OCI-LY7 (cell line): Measurements from ENCODE around the gene SMPD1. TPM values are rescaled to one million over a fixed set of nuclear protein-coding genes. Genes with fewer than 3 reads are reported as not detected.

Experiments used
- BruUV-seq: library from RNA; stranded (reverse); fragments of 400-500 nt; replicated peaks from 2 replicates; lab custom pipeline; 2021; lab: Mats Ljungman, UMichigan
- CTCF ChIA-PET: fragments of 300-600 bp; sonication (Branson Sonifier 250); formaldehyde crosslinking; loops from one replicate; lab custom pipeline; 2022; ENCODE audit warnings: antibody characterized with exemption; ENCODE audit not compliant: unreplicated experiment; lab: Charles Lee
- POLR2A ChIA-PET: fragments of 300-600 bp; sonication (Branson Sonifier 250); formaldehyde crosslinking; loops from one replicate; lab custom pipeline; 2022; ENCODE audit warnings: antibody characterized with exemption; lab: Charles Lee
- DNase-seq: peaks from one replicate; pipeline ENCODE4 v3.0.0-alpha.2; 2015; ENCODE audit warnings: low spot score
- H2AFZ ChIP-seq: fragments of 200-600 bp; sonication (generic), shearing (Covaris generic); 2 replicates; pipeline ENCODE4 v1.6.1; 2014; ENCODE audit warnings: mild to moderate bottlenecking, antibody characterized with exemption, low read length, moderate library complexity
- H3K27ac ChIP-seq: fragments of 200-600 bp; sonication (generic); 2 replicates; pipeline ENCODE4 v1.5.1; 2014; ENCODE audit warnings: mixed run types, low read depth, mild to moderate bottlenecking, moderate library complexity, low read length, inconsistent platforms; ENCODE audit not compliant: poor library complexity, severe bottlenecking
- H3K36me3 ChIP-seq: fragments of 200-600 bp; sonication (generic); 2 replicates; pipeline ENCODE4 v1.6.1; 2014; ENCODE audit warnings: mild to moderate bottlenecking, antibody characterized with exemption, low read length, moderate library complexity, mixed read lengths; ENCODE audit not compliant: insufficient read depth
- H3K4me1 ChIP-seq: fragments of 200-600 bp; sonication (generic); 2 replicates; pipeline ENCODE4 v1.5.1; 2014; ENCODE audit warnings: mild to moderate bottlenecking, low read length; ENCODE audit not compliant: insufficient read depth, poor library complexity, severe bottlenecking
- H3K4me2 ChIP-seq: fragments of 200-600 bp; sonication (generic); 2 replicates; pipeline ENCODE4 v1.6.1; 2014; ENCODE audit warnings: mild to moderate bottlenecking, low read length
- H3K4me3 ChIP-seq: fragments of 200-600 bp; sonication (generic); 2 replicates; pipeline ENCODE4 v1.5.1; 2014; ENCODE audit warnings: mild to moderate bottlenecking, low read depth, low read length; ENCODE audit not compliant: poor library complexity, severe bottlenecking
- H3K79me2 ChIP-seq: fragments of 200-600 bp; sonication (generic); 2 replicates; pipeline ENCODE4 v1.6.1; 2016; ENCODE audit warnings: low read depth, mild to moderate bottlenecking, low read length, moderate library complexity, mixed read lengths; ENCODE audit not compliant: insufficient read depth
- H3K9me2 ChIP-seq: fragments of 200-600 bp; sonication (generic); 2 replicates; pipeline ENCODE4 v1.6.1; 2016; ENCODE audit warnings: mild to moderate bottlenecking, low read length, mixed read lengths; ENCODE audit not compliant: insufficient read depth
- H3K9me3 ChIP-seq: fragments of 200-600 bp; sonication (generic); 2 replicates; pipeline ENCODE4 v1.6.1; 2014; ENCODE audit warnings: mild to moderate bottlenecking, mixed run types, low read length, mixed read lengths
- H4K20me1 ChIP-seq: fragments of 200-600 bp; sonication (generic); 2 replicates; pipeline ENCODE4 v1.6.1; 2014; ENCODE audit warnings: mild to moderate bottlenecking, antibody characterized with exemption, low read length, moderate library complexity, mixed read lengths; ENCODE audit not compliant: insufficient read depth
- EZH2phosphoT487 ChIP-seq: fragments of 200-600 bp; sonication (generic); IDR thresholded peaks from 2 replicates; pipeline ENCODE4 v1.6.1; 2018; ENCODE audit warnings: low read depth, borderline replicate concordance, mild to moderate bottlenecking, mixed run types, antibody characterized with exemption, low read length, moderate library complexity, mixed read lengths
- intact Hi-C: fragments of 100-400 bp; cut with micrococcal nuclease; formaldehyde crosslinking; loops from one replicate; pipeline ENCODE4 v1.10.0; 2022; ENCODE audit not compliant: unreplicated experiment
- total RNA-seq, 2 experiments: library from RNA; depleted of rRNA in 1 of 2; stranded (reverse); fragments of >200 nt in 1 of 2; shearing (Covaris generic) in 1 of 2; gene quantifications; 2 replicates each; pipeline ENCODE4 v1.2.3, GENCODE V29; 2014 to 2022
- TF ChIP-seq, protein P1 (sequence below): fragments of 200-600 bp; sonication (generic); conservative IDR thresholded peaks from 2 replicates; pipeline ENCODE4 v1.5.1; 2014; ENCODE audit warnings: mild to moderate bottlenecking, antibody characterized with exemption, low read length, moderate library complexity, mixed read lengths

SMPD1 gene
- total RNA-seq, 2 experiments from 2014 or later = 5.1 to 11.9 TPM

DNA sequence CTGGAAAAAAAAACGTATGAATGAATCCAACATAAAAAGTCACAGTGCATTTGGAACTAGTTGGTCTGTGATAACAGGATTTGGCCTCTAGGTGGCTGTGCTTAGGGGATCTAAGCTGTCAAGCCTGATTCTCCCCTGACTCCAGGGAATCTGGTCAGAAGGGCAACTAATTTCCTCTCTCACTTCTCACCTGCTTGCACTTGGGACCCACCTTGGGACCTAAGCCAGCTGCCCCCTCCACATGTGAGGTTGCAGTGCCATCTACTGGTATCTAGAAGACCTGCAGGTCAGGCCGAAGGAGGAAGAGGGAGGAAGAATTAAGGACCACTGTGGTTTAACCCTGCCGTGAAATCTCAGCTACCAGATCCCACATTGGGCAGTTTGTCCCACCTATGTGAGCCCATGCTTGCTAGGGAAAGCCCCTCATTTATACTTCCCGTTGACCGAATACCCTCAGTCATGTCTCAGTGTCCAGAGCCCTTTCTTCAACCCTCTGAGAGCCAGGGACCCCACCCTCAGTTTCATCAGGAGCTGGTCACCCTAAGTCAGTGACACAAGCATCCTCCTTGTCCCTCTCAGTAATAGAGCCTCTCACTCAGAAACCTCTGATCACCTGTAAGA lies 36.8 kb upstream of the SMPD1 start:
- POLR2A ChIA-PET = interaction anchor here (0.6 to 1.0 kb wide), 2 partner anchors 29 to 103 kb away, joined by 3 to 7 read pairs; no protein-coding TSS in a partner anchor
- no peaks in the 10 kb centered on the region for H3K79me2 ChIP-seq
- H3K9me2 ChIP-seq = no peaks in the 10 kb centered on the region
- CTCF ChIA-PET = interaction anchor here (0.5 to 2.0 kb wide), 4 partner anchors 9 to 52 kb away, joined by 3 to 8 read pairs (median 4); partner anchors contain the start of gene SMPD1
- no peaks in the 10 kb centered on the region for H4K20me1 ChIP-seq
- H3K36me3 ChIP-seq = no peaks in the 10 kb centered on the region
- H3K4me1 ChIP-seq = no peaks in the 10 kb centered on the region
- no peak for TF ChIP-seq EZH2phosphoT487
- TF ChIP-seq, protein P1, sequence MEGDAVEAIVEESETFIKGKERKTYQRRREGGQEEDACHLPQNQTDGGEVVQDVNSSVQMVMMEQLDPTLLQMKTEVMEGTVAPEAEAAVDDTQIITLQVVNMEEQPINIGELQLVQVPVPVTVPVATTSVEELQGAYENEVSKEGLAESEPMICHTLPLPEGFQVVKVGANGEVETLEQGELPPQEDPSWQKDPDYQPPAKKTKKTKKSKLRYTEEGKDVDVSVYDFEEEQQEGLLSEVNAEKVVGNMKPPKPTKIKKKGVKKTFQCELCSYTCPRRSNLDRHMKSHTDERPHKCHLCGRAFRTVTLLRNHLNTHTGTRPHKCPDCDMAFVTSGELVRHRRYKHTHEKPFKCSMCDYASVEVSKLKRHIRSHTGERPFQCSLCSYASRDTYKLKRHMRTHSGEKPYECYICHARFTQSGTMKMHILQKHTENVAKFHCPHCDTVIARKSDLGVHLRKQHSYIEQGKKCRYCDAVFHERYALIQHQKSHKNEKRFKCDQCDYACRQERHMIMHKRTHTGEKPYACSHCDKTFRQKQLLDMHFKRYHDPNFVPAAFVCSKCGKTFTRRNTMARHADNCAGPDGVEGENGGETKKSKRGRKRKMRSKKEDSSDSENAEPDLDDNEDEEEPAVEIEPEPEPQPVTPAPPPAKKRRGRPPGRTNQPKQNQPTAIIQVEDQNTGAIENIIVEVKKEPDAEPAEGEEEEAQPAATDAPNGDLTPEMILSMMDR = peak; percentile 99
- H3K9me3 ChIP-seq = no peaks in the 10 kb centered on the region
- no peak overlapping the region for H2AFZ ChIP-seq
- intact Hi-C loops = loop anchor here (1.0 to 5.0 kb wide), 4 partner anchors 56 to 361 kb away; no protein-coding TSS in a partner anchor
- no peak overlapping the region for H3K27ac ChIP-seq
- DNase-seq = peak; percentile 78
- no peak overlapping the region for H3K4me2 ChIP-seq
- H3K4me3 ChIP-seq = no peak overlapping the region
- BruUV-seq = no TSS peak

DNA sequence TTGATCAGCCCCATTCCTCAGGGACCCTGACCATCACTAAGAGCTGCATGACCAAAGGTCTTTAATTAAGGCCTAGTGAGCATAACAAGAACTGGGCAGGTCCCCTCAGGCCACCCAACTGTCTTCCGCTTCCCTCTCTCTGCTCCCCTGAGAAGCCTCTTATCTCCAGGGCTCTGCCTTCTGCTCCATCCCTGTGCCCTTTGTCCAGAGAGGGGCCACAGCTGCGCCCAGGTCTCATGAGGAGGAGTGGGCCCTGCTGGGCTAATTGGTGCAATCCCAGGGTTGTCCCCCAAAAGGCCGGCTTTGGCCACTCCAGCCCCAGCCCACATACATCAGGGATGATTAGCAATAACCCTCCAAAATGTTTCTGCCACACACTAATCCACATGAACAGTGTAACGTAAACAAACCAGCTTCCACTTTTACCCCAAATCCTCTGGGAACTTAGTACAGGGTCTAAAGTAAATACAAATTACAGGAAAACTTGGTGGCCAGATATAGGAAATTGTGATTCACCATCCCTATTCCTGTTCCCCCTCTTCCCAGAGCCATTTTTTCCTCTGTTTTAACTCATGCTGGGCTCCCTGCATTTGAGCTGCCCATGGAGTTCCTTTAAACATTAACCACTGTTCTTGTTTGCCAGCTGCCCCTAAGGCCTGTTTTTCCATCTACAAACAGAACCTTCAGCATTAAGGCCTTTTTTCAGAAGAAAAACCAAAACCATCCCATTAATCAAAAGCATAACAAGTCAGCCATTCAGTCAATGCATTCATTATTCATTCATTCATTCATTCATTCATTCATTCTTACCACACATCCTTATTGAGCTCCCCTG lies 35.4 kb upstream of the SMPD1 start:
- TF ChIP-seq EZH2phosphoT487 = no peak
- TF ChIP-seq, protein P1 = no peak
- Histone ChIP-seq H3K4me3 (no peak overlapping the region), H3K9me2 (no peaks in the 10 kb centered on the region), H3K79me2 (no peaks in the 10 kb centered on the region), H4K20me1 (no peaks in the 10 kb centered on the region), H3K27ac (no peak overlapping the region), H3K4me2 (no peak overlapping the region), H2AFZ (no peak overlapping the region), H3K9me3 (no peaks in the 10 kb centered on the region), H3K36me3 (no peaks in the 10 kb centered on the region), H3K4me1 (no peaks in the 10 kb centered on the region)
- intact Hi-C loops = loop anchor here (5.0 kb wide), 1 partner anchor 58 kb away; no protein-coding TSS in a partner anchor
- ChIA-PET POLR2A (interaction anchor here (0.5 to 0.9 kb wide), 3 partner anchors 24 to 328 kb away, joined by 3 to 7 read pairs (median 3); no protein-coding TSS in a partner anchor), CTCF (interaction anchor here (1.3 to 2.0 kb wide), 2 partner anchors 8 to 48 kb away, joined by 3 to 8 read pairs; no protein-coding TSS in a partner anchor)
- DNase-seq = no peak
- BruUV-seq = no TSS peak
